GM21447 (cell line): Measurements from ENCODE around the gene ATP6V0D1.

Experiments used
- ATAC-seq: cut with Tn5 transposase; IDR thresholded peaks from one replicate; pipeline ENCODE4 v1.9.1; 2021; ENCODE audit not compliant: unreplicated experiment

Gene ATP6V0D1

DNA sequence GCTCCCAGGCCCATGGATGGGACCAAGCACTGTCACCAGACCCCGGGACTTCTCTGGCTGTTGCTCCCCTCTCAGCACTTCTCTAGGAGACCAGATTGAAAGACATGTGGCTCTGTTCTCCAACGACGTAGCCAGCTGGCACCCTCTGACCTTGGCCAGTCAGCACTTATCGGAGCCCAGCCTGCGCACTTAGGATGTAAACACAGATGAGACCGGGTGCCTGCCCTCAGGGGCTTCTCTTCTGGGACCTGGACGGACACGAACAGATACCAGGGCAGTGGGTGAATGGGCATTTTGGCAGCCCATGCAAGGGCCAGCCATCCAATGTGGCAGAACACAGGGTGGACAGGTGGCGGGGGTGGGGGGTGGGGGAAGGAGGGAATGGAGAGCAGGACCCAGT lies 71.3 kb downstream of the ATP6V0D1 start:
- ATAC-seq, result no peak

DNA sequence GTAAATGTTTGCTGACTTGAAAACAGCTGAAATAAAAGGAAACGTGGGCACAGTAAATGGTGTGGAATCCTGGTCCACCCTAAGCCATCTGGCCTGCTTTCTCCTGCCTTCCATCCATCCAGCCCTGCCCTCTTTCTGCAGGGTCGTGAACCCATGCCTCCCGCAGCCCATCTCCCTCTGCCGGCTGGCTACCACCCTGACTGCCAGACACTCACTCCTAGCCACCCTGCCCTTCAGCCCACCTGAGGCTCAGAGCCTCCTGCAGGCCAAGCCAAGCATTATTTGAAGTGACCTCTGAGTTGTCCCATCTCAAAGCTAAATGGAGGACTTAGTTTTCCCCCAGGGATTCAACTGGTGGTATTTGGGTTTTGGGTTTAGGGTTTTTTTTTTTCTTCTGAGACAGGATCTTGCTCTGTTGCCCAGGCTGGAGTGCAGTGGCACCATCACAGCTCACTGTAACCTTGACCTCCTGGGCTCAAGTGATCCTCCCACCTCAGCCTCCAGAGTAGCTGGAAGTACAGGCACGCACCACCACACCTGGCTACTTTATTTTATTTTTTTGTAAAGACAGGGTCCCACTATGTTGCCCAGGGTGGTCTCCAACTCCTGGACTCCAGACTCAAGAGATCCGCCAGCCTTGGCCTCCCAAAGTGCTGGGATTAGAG lies 73.0 kb downstream of the ATP6V0D1 start:
- ATAC-seq, result no peak

DNA sequence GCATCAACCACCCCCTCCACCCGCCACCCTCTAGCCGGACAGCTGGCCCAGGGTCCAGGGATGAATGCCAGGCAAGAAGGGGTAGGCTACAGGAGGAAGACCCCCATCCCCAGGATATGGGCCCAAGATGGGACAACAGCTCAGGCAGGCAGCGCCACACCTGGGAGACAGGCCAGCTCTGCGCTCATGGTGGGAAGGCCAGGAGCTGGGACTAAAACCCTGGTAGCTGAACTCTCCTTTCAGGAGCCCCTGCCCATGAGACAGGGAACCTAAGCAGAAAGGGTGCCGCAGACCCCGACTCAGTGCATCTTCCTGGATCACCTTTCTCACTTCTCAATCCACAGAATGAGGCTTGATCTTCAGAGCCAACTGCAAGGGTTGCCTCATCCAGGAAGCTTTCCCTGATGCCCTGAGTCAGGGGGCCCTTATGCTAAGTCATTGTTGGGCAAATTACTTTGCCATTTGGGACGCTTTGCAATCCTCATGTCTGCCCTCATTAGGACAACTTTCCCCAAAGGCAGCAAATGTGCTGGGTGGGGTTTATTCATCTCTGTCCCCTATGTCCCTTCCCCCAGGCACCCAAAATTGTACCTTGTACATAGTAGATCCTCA lies 73.7 kb downstream of the ATP6V0D1 start:
- no peak for ATAC-seq

DNA sequence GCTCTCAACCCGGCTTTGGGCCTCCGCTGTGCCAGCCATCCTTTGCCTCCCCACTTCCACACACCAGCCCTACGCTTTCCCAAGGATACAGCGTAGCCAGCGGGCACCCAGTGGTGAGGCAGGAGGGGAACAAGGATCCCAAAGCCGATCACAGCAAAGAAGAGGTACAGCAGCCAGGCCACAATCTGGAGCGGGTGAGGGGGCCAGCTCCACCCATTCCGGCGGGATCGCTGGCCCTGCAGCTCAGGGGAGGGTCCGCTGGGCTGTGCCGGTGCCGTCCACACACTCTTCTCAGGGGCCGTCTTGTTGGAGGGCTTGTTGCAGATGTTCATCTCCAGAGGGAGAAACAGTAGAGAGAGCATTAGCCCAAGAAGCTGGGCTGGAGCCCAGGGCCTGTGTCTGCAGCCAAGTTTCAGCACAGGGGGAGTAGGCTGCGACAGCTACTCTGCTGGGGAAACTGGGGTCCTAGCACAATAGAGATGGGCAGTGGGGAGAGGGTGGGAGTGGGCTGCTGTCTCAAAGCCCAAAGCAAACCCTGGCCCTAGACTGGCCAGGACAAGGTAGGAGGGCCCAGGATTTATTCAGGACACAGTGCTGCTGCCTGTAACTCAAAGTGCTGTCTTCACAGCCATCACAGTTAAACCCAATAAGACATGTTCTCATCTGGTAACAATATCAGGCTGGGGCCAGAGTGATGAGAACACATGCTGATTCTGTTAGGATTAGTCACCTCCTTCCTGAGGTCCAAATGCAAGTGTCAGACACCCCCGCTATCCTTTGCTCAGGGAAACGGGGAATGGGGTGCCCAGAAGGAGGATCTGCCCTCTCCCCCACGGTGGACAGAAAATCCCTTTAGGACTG lies 74.6 kb downstream of the ATP6V0D1 start:
- ATAC-seq, result no peak

DNA sequence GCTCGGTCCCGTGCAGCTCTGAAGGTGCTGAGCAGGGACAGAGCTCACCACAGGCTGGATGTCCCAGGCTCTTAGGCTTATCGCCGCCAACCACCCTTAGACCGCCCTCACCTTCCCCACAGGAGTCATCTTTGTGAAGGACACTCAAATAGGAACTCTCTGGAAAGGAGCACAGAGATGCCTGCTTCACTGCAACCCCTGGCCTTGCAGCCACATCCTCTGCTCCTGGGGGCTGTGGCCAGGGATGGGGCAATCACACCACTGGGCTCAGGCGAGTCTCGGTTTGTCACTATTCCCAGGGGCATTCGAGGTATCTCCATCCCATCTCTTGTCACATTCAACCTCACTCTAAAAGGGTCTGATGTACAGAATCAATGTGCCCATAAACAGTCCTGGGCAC lies 75.6 kb downstream of the ATP6V0D1 start:
- no peak for ATAC-seq

DNA sequence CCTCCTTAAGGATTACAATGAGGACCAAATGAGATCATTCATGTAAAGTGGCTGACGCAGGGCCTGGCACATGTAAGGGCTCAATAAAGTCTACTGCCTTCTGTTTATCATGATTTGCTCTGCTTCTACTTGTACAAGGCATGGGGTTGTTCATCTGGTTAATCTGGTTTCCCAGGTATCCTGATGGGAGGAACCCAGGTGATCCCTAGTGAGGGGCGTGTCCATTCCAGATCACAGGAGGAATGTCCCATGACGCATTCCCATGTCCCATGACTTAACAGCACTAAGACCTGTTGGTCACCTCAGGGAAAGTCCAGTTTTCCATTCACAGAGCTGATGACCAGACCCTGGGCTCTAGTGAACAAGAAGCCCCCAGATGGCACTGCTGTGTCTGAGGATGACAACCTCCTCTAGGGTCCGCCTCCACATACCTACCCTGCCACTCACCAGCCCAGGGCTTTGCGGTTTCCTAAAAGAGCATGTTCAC lies 76.2 kb downstream of the ATP6V0D1 start:
- no peak for ATAC-seq

DNA sequence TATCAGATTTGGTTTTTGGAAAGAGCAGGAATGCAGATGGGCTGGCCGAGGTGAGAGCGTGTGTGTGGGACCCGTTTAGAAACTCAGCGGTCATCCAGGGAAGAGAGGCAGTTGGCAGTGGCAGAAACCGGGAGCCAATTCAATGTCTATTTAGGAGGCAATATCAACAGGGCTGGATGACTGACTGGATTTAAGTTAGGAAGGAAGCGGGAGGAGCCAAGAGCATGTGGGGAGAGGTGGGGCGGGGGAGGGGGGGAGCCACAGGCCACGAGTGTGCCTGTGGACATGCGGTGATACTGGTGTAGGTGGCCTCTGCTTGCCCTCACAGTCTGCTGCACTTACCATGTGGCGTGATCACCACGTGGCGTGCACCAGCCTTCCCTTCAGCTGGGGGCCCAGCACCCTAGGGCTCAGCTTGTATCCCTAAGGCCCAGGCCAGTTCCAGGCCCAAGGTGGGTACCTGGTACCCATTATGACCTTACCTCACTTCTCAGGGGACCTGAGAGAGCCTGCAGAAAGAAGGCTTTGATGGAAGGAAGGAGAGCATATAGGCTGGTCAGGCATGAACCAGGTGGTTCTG lies 76.9 kb downstream of the ATP6V0D1 start:
- no peak for ATAC-seq

DNA sequence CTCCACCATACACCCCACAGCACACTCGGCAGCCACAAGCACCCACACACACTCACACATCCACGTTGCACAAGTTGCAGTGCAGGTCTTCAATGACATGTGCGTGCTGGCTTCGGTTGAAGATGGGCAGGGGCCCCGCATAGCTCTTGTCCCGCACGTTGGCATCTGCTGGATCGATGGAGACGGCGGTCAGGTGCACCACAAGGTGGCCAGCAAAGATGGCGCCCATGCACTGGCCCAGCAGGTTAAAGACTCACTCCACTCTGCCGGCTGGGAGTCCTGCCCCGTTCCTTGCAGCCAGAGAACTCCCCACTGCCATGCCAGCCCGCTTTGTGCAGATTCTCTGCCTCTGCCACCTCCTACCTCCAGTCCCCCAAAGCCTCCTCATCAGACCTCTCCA lies 80.1 kb downstream of the ATP6V0D1 start:
- no peak for ATAC-seq

DNA sequence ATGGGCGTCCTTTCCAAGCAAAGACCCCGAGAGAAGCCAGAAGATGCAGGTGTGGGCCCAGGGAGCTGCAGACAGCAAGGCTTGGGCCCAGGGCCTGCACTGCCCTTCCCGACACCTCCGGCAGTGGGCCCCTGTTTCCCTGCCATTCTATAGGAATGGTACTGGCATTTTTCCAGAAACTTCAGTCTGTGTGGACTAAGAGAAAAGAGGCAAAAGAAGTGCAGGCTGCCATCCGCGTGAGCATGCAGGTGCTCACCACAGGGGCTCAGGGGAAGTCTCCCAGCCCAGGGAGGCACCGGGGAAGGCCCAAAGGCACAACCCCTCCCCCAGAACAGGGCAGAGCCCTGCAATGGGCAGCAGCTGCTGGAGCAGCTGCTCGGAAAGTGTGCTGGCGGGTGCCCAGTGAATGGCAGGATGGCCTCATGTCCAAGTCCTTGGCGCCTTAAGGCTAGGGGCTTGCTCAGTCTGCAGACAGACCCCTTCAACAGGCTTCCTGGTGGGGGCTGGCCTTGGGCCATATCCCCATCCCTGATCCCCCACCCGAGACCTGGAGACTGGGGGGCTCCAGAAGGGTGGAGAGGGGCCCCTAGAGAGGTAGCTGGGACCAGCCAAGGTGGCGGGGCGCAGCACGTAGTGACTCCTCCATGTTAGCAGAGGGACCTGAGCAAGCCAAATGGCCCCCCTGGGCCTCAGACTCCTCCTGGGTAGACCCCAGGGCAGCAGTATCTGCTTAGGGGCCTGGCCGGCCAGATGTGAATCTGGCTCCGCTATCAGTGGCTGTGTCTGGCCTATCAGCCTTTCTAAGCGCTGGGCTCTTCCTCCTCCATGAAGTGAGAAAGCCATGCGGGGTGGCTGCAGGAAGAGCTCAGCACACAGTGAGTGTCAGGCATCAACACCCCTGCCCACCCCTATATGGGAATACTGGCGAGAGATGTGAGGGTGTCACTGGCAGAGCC lies 80.9 kb downstream of the ATP6V0D1 start:
- ATAC-seq, result no peak

DNA sequence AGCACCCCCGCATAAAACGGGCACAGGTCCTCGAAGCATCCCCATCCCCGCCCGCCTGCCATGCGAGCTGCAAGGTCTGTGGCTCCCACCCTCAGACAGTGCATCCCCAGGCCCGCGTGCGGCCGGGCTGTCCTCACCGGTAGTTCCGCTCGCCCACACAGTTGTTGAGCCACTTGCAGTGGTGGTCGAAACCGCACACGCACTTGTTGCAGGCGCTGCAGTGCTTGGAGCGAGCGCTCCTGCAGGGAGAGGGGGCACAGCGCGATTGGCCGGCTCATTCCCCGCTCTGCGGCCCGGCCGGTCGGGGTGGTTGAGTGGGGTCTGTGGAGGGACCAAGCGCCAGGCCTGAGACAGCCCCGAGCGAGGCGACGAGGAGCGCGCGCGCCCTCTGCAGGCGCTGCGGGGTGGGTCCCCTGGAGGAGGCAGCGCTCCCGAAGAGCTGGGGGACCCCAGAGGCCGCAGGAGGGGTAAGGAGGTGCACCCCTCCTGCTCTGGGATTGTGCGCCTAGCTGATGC lies 81.7 kb downstream of the ATP6V0D1 start:
- ATAC-seq, result no peak

DNA sequence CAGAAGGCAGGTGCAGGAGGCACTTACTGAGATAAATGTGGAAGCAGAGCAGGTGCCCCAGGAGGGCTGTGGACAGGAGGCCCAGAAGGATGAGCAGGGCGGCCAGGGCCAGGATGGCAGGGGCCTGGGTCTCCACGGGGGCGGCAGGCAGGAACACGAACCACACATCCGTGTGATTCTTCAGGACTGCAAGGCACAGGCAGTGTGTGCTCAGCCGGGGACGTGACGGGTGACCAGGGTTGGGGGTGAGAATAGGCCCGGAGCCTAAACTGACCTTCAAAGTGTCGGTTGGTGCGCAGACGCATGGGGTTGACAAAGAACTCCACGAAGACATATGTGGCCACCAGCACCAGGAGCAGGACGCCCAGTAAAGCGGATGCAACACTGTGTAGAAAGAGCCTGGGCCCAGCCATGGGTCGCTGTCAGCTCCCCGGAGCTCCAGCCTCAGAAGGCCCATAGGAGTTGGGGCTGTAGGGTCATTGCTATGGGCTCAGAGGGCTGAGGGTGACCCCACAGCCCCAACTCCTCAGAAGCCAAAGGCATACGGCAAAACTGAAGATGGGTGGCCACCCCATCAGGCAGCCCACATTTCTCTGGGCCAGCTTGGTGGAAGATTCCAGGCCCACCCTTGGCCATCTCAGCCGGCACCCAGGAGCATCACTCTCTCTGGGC lies 82.3 kb downstream of the ATP6V0D1 start:
- no peak for ATAC-seq

DNA sequence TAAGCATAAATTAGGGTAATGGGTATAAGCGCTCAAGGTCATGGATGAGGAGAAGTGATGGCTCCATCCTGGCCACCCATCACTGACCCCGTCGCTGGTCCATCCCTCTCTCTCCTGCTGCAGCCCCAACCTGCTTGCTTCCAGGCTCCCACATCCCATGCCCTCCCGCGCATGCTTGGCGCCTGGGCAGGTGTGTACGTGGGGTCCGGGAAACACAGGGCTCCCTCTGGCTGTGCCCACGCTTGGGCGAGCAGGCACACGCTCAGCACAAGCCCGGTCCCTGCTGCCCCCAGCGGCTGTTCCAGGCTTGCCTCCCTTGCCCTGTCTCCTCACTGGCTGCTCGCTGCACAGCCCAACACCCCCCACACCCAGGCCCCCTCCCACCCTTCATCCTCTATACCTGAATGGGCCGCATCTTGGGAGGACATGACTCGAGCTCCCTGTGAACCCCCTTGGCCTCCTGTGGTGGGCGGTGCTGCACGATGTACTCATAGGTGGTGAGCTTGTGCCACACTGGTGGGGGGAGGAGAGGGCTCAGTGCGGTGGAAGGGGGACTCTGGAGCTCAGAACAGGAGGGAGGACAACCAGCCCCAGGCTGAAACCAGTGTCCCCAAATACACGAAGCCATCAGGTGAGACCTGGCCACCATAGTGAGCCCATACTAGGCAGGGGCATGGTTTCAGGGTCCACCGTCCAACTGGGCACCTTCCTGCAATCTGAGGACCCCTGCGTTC lies 83.0 kb downstream of the ATP6V0D1 start:
- ATAC-seq, result no peak

DNA sequence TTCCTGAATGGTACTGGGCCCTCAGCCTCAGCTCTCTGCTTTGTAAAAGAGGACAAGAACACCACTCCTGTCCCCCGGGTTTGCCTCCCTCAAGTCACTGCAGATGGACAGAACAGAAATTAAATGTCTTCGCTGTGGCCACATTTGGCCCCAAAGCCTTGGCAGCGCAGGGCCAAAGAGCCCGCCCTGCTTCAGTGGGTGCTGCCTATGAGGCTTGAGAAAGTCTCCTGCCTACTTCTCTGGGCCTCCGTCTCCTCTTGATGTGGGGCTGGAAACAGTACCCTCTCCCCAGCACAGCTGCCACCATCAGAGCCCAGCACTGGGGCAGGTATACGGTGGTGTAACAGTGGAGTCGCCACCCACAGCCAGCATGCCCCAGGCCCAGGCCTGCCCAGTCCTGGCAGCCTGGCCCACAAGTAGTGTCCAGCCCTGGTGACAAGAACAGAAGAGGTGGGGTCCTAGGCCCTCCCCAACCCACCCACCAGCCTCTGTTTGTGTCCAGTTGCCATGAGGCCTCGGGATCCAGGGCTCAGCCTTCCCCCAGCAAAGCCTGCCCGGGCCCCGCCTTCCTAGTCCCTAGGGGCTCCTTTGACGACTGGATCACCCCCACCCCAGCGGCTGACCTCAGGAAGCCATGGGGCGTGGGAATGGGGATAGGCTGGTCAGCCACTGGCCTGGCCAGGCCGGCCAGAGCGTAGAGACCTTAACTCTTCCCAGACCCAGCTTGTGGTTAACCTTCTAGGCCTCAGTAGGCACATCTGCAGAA lies 83.7 kb downstream of the ATP6V0D1 start:
- no peak for ATAC-seq

DNA sequence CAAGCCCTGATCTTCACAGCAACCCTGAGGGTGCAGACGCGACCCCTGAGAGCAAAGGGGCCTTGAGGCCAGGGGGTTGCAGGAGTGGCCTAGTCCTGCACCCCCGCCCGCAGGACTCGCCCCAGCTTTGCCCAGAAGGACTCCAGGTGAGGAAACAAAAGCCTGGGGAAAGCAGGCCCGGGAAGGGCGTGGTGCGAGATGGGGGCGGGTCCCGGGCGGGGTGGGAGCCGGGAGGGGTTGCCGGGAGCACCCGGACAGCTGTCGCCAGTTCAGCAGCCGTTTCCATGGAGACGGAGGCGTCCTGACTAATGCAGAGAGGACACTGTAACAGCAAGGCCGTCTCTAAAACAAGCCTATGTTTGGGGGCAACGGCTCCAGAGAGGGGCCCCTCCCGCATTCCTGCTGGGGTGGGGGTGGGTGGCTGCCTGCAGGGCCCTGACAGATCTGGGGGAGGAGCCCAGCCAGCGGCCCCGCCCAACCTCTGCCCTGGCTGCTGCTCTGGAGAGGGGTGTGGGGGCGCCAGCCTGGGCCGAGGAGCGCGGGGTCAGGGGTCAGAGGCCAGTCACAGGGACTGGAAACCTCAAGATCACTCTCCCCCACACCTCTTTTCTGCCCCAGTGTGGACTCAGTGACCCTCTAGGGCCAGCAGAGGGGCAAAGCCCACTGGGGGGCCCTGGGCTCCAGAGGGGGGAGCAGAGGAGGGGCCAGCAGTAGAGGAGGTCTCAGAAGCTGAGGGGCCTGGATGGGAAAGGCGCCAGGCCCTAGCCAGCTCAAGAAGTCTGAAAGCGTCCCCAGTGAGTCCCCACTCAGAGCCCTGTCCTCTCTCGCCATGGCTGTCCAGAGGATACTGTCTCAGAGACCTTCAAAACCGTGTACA lies 84.6 kb downstream of the ATP6V0D1 start:
- ATAC-seq, result no peak

DNA sequence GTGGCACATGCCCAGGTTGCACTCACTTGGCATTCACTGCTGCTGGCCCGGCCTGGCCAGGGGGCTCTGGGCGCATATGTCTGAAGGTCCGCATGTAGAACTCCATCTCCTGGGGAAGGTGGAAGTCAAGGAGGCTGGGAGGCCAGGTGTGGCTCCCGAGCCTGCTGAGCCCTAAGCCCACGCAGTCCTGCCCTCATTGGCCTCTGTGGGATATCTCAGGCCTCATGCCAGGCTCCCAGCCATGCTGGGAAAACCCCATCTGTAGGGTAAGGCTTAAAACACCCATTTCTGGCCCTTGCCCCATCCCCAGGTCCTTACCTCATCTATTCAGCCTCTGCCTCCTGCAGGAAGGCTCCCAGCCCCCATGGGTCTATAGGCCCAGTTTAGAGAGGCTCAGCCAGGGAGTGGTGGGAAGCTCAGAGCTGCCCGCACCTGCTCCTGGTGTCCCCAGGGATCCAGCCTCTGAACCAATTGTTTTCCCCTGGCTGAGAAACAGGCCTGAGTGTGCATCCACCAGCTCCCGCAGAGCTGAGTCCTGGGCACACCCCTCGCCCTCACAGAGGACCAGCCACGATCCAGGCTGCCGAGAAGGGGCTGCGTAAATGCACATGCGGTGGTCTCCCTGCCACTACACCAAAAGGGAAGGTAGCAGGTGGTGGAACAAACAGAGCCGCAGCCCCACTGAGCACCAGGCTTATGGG lies 85.3 kb downstream of the ATP6V0D1 start:
- no peak for ATAC-seq

DNA sequence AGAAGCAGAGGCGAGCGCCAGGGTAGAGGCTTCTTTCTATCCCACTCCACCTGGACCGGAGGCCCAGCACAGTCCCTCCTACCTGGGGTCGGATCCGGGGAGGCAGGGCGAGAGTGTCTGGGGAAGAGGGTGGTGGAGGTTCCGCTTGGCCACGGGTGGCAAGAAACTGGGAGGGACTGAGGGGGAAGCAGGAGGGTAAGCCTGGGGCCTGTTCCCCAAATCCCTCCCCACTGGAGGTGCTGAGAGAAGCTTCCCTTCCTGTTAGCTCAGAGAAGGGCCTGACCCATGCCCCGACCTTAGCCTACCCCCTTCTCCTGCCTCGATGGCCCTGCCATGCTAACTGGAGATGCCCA lies 85.9 kb downstream of the ATP6V0D1 start:
- no peak for ATAC-seq
